ENCODE measurements around the gene ANKFN1. TPM values are rescaled to one million over a fixed set of nuclear protein-coding genes. Genes with fewer than 3 reads are reported as not detected.
"Not testable (repeated sequence)": the region's sequence is repeated elsewhere in the genome, so short reads cannot be mapped to it uniquely, and the experiment has no call there.

Gene ANKFN1
- total RNA-seq, 1 donor from 2014 or later = not detected

- Mint-ChIP-seq H3K27me3 (no peaks in the 10 kb centered on the region), H3K9me3 (ENCODE audit: low read depth) (peaks cover 6% of the 10 kb centered on the region), H3K36me3 (ENCODE audit: insufficient read depth) (no peaks in the 10 kb centered on the region), H3K27ac (no peak overlapping the region), H3K4me3 (ENCODE audit: low read depth) (no peak overlapping the region), H3K4me1 (ENCODE audit: low read depth) (no peaks in the 10 kb centered on the region)
- no peak for TF ChIP-seq CTCF (IDR thresholded peaks at IDR 0.05; ENCODE audit: unreplicated experiment)
- DNase-seq (ENCODE audit: low spot score, unreplicated experiment) = no peak
Observed at GRCh38 chr17:56389356-56389755, 236.1 kb downstream of the ANKFN1 start.

- Mint-ChIP-seq H3K9me3 (ENCODE audit: low read depth) (peaks cover 6% of the 10 kb centered on the region), H3K4me1 (ENCODE audit: low read depth) (no peaks in the 10 kb centered on the region), H3K27me3 (no peaks in the 10 kb centered on the region), H3K36me3 (ENCODE audit: insufficient read depth) (no peaks in the 10 kb centered on the region), H3K4me3 (ENCODE audit: low read depth) (no peak overlapping the region), H3K27ac (no peak overlapping the region)
- DNase-seq (ENCODE audit: low spot score, unreplicated experiment) = no peak
- no peak for TF ChIP-seq CTCF (IDR thresholded peaks at IDR 0.05; ENCODE audit: unreplicated experiment)
Observed at GRCh38 chr17:56392321-56392720, 239.0 kb downstream of the ANKFN1 start.

GRCh38 chr17:56393156-56393555 is 239.9 kb downstream of the ANKFN1 start:
- no peak for DNase-seq (ENCODE audit: low spot score, unreplicated experiment)
- Mint-ChIP-seq H3K27ac (no peak overlapping the region), H3K4me3 (ENCODE audit: low read depth) (no peak overlapping the region), H3K27me3 (no peaks in the 10 kb centered on the region), H3K36me3 (ENCODE audit: insufficient read depth) (no peaks in the 10 kb centered on the region), H3K4me1 (ENCODE audit: low read depth) (no peaks in the 10 kb centered on the region), H3K9me3 (ENCODE audit: low read depth) (peaks cover 6% of the 10 kb centered on the region)
- TF ChIP-seq CTCF (IDR thresholded peaks at IDR 0.05; ENCODE audit: unreplicated experiment) = no peak

- TF ChIP-seq CTCF (IDR thresholded peaks at IDR 0.05; ENCODE audit: unreplicated experiment) = no peak
- no peaks in the 10 kb centered on the region for H3K27me3 Mint-ChIP-seq
- H3K9me3 Mint-ChIP-seq (ENCODE audit: low read depth) = no peaks in the 10 kb centered on the region
- DNase-seq (ENCODE audit: low spot score, unreplicated experiment) = no peak
- H3K27ac Mint-ChIP-seq = no peak overlapping the region
- no peaks in the 10 kb centered on the region for H3K36me3 Mint-ChIP-seq (ENCODE audit: insufficient read depth)
- H3K4me1 Mint-ChIP-seq (ENCODE audit: low read depth) = no peaks in the 10 kb centered on the region
- H3K4me3 Mint-ChIP-seq (ENCODE audit: low read depth) = no peak overlapping the region
Observed at GRCh38 chr17:56395787-56396186, 242.5 kb downstream of the ANKFN1 start.

- Mint-ChIP-seq H3K9me3 (ENCODE audit: low read depth) (peaks cover 8% of the 10 kb centered on the region), H3K27me3 (no peaks in the 10 kb centered on the region), H3K27ac (no peak overlapping the region), H3K4me1 (ENCODE audit: low read depth) (no peaks in the 10 kb centered on the region), H3K4me3 (ENCODE audit: low read depth) (no peak overlapping the region), H3K36me3 (ENCODE audit: insufficient read depth) (no peaks in the 10 kb centered on the region)
- no peak for TF ChIP-seq CTCF (IDR thresholded peaks at IDR 0.05; ENCODE audit: unreplicated experiment)
- DNase-seq (ENCODE audit: low spot score, unreplicated experiment) = no peak
Observed at GRCh38 chr17:56407086-56407485, 253.8 kb downstream of the ANKFN1 start.

- not testable (repeated sequence) for H3K4me3 Mint-ChIP-seq (ENCODE audit: low read depth); H3K4me1 Mint-ChIP-seq (ENCODE audit: low read depth); H3K27ac Mint-ChIP-seq; H3K27me3 Mint-ChIP-seq; DNase-seq (ENCODE audit: low spot score, unreplicated experiment); H3K36me3 Mint-ChIP-seq (ENCODE audit: insufficient read depth)
- peaks cover 27% of the 10 kb centered on the region for H3K9me3 Mint-ChIP-seq (ENCODE audit: low read depth)
Observed at GRCh38 chr17:56412356-56412755, 259.1 kb downstream of the ANKFN1 start.
